ENCODE results near the gene C18orf63. TPM values are rescaled to one million over a fixed set of nuclear protein-coding genes. Genes with fewer than 3 reads are reported as not detected.
A peak's percentile ranks its signal among the peaks of the same experiment; 100 is the strongest.

C18orf63 gene
- total and polyA plus RNA-seq, 9 donors = not detected

DNA sequence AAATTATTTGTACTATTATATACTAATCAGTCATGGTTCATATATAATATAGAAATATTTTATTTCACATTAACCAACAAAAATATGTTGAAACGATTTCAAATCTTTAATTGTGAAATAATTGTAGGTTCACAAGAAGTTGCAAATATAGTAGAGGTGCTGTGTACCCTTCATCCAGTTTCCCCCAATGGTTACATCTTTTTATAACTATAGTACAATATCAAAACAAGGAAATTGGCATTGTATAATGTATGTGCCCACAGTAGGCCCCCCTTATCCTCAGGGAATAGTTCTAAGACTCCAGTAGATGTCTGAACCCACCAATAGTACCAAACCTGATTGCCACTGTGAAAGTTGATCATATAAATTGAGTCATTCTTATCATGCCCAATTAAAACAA, 16.5 kb upstream of the C18orf63 start:
- no peaks in the 10 kb centered on the region for H3K9me3 ChIP-seq
- no peak overlapping the region for H3K27ac ChIP-seq
- H3K36me3 ChIP-seq = no peaks in the 10 kb centered on the region
- H3K27me3 ChIP-seq = no peaks in the 10 kb centered on the region
- TF ChIP-seq POLR2A (IDR thresholded peaks at IDR 0.05) (no peak), EP300 (IDR thresholded peaks at IDR 0.05) (no peak)
- TF ChIP-seq, protein P1, sequence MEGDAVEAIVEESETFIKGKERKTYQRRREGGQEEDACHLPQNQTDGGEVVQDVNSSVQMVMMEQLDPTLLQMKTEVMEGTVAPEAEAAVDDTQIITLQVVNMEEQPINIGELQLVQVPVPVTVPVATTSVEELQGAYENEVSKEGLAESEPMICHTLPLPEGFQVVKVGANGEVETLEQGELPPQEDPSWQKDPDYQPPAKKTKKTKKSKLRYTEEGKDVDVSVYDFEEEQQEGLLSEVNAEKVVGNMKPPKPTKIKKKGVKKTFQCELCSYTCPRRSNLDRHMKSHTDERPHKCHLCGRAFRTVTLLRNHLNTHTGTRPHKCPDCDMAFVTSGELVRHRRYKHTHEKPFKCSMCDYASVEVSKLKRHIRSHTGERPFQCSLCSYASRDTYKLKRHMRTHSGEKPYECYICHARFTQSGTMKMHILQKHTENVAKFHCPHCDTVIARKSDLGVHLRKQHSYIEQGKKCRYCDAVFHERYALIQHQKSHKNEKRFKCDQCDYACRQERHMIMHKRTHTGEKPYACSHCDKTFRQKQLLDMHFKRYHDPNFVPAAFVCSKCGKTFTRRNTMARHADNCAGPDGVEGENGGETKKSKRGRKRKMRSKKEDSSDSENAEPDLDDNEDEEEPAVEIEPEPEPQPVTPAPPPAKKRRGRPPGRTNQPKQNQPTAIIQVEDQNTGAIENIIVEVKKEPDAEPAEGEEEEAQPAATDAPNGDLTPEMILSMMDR (IDR thresholded peaks at IDR 0.05) = no peak
- no peak for DNase-seq
- H3K4me1 ChIP-seq (ENCODE audit: insufficient read depth) = no peaks in the 10 kb centered on the region
- no peak overlapping the region for H3K4me3 ChIP-seq
- intact Hi-C loops (cut with DNase I) = loop anchor here in 1 of 4 donors (10.0 kb wide), 1 partner anchor 94 kb away; no protein-coding TSS in a partner anchor
- 88 to 94% (median 89%) methylated on average over 1 of the region's 1 CpG for WGBS, 3 donors

DNA sequence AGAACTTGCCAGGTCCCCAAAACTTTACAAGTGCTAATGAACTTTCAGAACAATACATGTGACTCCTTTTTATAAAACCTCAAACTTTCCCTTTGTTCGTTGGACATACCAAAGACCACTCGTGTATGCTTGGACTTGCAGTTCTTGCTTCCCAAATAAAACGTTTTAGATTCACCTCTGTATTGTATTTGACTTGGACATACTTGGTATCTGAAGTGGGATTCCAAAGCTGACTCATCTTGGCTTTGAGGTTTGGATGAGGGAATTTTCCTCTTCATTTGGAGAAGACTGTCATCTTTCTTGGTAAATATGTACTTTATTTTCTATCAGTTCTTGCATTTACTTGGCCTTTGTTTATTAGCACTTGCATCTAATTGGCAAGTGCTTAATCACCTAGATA, 15.9 kb upstream of the C18orf63 start:
- DNase-seq = no peak
- H3K36me3 ChIP-seq = no peaks in the 10 kb centered on the region
- 35 to 42% (median 38%) methylated on average over 3 of the region's 3 CpGs for WGBS, 3 donors
- H3K27ac ChIP-seq = peak overlapping the region in 1 of 2 donors; percentile 74
- no peaks in the 10 kb centered on the region for H3K9me3 ChIP-seq
- H3K27me3 ChIP-seq = no peaks in the 10 kb centered on the region
- H3K4me3 ChIP-seq = no peak overlapping the region
- H3K4me1 ChIP-seq (ENCODE audit: insufficient read depth) = no peaks in the 10 kb centered on the region
- intact Hi-C loops (cut with DNase I) = loop anchor here in 1 of 4 donors (10.0 kb wide), 1 partner anchor 95 kb away; no protein-coding TSS in a partner anchor
- no peak for TF ChIP-seq EP300 (IDR thresholded peaks at IDR 0.05)
- TF ChIP-seq POLR2A (IDR thresholded peaks at IDR 0.05) = no peak
- TF ChIP-seq, protein P1 (IDR thresholded peaks at IDR 0.05) = no peak

DNA sequence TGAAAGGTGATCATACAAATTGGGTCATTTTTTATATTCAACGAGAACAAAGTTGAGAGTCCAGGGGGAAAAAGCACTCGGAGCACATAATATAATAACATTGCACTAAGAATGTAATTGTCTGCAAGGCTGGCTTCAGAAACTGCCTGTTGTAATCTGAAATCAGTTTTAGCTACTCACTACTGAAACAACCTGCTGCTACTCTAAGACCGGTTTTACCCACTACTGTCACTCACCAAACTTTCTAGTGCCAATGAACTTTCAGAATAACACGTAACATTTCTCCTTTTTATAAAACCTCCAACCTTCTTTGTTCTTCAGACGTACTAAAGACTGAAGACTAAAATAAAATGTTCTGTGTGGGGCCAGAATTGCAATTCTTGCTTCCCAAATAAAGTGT, 12.3 kb upstream of the C18orf63 start:
- no peak for DNase-seq
- H3K36me3 ChIP-seq = no peaks in the 10 kb centered on the region
- H3K4me3 ChIP-seq = no peak overlapping the region
- no peaks in the 10 kb centered on the region for H3K4me1 ChIP-seq (ENCODE audit: insufficient read depth)
- H3K9me3 ChIP-seq = no peaks in the 10 kb centered on the region
- intact Hi-C loops (cut with DNase I) = no loop called here
- H3K27me3 ChIP-seq = no peaks in the 10 kb centered on the region
- no peak overlapping the region for H3K27ac ChIP-seq
- WGBS, 3 donors = 47 to 58% (median 53%) methylated on average over 5 of the region's 5 CpGs
- TF ChIP-seq POLR2A (IDR thresholded peaks at IDR 0.05) (no peak), EP300 (IDR thresholded peaks at IDR 0.05) (no peak)
- TF ChIP-seq, protein P1 (IDR thresholded peaks at IDR 0.05) = no peak

DNA sequence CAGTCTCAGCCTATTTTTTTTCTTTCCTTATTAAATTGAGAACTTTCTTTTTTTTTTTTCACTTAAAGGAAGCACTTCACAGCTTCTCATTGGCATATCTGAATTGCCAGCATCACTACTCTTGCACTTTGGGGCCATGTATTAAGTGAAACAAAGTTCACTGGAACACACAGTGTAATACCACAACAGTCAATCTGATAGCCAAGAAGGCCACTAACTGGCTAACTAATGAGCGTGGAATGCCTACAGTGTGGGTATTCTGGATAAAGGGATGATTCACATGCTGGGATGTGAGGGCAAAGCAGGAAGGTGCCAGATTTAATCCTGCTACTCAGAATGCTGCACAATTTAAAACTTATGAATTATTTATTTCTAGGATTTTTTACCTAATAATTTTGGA, 11.7 kb upstream of the C18orf63 start:
- H3K4me3 ChIP-seq = no peak overlapping the region
- no peak overlapping the region for H3K27ac ChIP-seq
- no peak for DNase-seq
- WGBS, 3 donors = 82 to 91% (median 88%) methylated on average over 1 of the region's 1 CpG
- TF ChIP-seq, protein P1 (IDR thresholded peaks at IDR 0.05) = no peak
- TF ChIP-seq POLR2A (IDR thresholded peaks at IDR 0.05) = no peak
- no peak for TF ChIP-seq EP300 (IDR thresholded peaks at IDR 0.05)
- H3K27me3 ChIP-seq = no peaks in the 10 kb centered on the region
- no peaks in the 10 kb centered on the region for H3K4me1 ChIP-seq (ENCODE audit: insufficient read depth)
- intact Hi-C loops (cut with DNase I) = no loop called here
- no peaks in the 10 kb centered on the region for H3K9me3 ChIP-seq
- H3K36me3 ChIP-seq = no peaks in the 10 kb centered on the region

All from ovary (tissue), 9 donors.